OCI-M2 (cell line): ENCODE measurements around the gene IRF2BPL.

Source experiments
- DNase-seq: peaks from one replicate; lab custom pipeline; 2025; ENCODE audit not compliant: unreplicated experiment; lab: John Stamatoyannopoulos, UW

Gene IRF2BPL

DNA sequence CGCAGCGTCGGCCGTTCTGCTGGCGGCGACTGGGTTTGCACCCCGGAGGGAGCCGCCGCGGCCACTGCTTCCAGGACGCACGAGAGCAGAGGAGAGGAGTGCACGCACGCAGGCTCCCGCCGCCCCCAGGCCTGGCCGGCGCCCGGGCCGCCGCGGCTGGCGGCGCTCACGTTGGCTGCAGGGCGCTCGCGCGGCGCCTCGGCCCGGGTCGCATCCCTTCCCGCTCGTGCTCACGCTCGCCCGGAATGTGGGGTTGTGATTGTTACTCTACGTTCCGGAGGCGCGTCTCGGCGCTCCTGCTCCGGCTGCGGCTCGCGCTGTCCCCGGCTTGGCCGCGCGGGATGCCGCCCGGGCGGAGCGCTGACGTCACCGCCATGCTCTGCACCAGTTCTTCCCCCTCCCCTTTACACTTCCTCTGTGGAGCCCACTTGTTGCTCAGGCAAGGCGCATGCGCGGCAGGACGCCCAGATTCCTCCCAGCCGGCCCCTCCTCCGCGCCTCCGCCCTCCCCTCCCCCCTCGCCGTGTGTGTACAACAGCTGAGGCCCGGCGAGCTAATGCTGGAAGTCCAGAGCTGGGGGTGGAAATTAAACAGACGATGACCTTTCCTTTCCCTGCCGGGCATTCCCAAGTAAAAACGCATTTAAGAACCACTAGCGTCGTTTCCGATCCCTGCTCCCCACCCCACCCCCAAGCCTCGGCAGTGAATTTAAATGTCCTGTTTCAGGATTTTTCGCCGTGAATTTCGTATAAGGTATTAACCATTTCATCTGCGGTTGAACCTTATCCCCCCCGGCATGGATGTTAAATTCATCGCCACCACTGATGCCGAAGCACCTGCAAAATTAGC, at the start of gene IRF2BPL:
IRF2BPL (minus strand) TSS at position 325 of the 848 bp plus-strand sequence. CDS start 916 bp downstream, outside the sequence.
- DNase-seq: peak; percentile 73

DNA sequence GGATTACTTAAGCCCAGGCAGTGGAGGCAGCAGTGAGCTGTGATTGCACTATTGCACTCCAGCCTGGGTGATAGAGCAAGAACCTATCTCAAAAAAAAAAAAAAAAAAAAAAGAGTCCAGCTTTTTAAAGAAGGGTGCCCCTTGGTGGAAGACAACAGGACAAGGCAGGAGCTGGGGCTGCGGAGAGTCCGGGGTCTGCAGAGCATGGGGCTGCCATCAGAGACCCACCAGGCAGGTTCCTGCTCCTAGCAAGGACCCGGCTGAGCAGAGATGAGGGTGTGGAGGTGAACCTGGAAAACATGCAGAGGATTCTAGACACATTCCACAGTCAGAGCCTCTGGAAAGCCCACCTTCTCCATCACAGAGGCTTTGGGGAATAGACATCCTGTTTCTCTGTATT, 48.5 kb upstream of the IRF2BPL start:
- no peak for DNase-seq

DNA sequence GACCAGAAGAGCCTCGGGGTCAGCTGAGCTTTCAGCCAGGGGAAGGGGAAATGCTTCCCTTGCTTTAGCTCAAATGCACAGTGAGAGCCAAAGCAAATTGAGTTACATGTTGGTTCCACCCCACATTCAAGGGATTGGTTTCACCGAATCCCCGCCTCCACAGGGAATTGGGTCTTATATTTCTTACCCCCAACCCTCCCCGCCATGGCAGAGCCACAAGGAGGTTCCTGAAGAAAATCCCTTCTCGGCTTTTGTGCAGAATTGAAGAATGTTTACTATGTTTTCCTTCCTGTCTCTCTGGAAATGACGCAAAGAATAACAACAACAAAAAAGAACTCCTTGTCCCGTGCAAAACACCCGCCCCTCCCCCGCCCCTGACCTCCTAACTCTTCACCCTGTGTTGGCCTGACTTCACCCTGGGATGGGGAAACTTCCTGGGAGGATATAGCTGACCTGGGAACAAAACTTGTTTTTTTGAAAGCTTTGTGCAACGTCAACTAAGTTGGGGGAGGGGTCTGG, 47.7 kb upstream of the IRF2BPL start:
- DNase-seq: no peak

DNA sequence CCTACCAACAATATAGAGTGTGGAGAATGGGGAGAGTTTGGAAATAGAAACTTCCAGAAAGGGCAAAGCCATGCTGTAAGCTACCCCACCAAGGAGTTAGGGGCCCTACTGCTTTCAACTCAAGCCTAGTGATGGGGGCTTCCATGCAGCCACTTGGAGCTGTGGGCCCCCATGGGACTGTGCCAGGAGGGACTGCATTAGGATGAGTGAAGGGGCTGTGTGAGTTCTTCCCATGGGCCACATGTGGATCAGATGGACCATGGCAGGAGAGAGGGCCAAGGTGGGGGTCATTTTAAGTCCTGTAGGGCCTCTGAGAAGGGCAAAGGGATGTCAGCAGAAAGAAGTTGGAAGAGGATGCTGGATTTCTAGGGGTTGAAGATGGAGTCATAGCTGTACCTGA, 46.5 kb upstream of the IRF2BPL start:
- DNase-seq: no peak

DNA sequence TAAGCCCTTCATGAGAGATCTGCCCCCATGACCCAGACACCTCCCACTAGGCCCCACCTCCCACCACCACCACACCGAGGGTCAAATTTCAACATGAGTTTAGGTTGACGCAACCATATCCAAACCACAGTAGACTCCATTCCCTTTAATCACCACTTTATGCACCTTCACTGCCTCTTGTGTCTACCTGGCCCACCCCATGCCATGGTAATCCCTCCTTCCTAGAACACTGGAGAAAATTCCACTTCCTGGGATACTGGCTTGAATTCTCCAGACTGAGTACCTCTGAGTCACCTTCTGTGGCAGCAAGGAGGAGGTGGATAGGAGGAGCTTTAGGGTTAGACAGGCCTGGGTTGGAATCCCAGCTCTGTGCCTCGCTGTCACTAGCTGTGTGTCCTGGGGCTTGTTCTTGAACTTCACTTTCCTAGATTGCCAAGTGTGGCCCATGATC, 43.5 kb upstream of the IRF2BPL start:
- DNase-seq: no peak

DNA sequence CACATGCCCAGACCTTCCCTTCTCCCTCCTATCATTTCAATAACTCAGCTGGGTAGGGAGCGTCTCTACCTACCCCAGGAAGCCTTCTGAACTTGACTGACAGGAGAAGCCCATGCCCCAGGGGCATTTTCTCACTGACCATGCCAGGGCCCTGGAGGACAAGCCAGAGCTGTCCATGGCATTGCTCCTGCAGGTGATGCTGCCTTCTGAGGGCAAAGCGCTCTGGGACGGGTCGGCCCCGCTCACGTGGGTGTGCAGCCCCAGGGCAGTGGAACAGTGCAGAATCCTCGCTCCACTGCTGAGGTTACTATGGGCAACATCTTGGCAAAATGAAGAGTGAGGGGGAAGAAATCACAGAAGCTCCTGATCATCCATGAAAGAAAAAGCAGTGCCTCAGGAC, 41.0 kb upstream of the IRF2BPL start:
- DNase-seq: no peak

DNA sequence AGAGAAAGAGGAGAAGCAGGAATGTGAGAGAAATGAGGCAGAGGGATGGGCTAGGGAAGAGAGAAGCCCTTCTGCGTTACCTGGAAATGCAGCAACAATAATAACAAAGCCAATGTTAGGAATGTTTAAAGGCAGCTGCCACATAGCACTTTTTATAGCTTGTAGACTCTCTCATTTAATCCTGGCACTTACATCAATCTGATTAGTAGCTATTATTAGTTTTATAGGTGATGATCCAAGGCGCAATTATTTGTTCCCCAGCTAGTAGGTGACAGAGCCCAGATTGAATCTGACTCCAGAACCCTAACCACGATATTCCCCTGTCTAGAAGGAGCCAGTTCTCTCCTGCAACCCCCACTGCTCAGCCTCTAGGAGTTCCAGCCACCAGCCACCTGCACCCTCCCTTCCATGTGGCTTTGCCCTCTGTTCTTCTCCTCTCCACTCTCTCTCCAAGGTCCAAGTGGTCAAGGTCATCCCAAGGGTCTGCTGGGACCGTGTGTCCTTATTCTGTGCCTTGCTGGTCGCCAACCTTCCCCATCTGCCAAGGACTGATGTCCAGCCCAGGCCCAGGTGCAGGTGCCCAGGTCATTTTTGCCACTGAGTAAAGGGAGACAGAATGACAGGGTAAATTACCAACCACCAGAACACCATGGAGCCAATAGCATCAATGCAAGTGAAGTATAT, 40.2 kb upstream of the IRF2BPL start:
- DNase-seq: no peak

DNA sequence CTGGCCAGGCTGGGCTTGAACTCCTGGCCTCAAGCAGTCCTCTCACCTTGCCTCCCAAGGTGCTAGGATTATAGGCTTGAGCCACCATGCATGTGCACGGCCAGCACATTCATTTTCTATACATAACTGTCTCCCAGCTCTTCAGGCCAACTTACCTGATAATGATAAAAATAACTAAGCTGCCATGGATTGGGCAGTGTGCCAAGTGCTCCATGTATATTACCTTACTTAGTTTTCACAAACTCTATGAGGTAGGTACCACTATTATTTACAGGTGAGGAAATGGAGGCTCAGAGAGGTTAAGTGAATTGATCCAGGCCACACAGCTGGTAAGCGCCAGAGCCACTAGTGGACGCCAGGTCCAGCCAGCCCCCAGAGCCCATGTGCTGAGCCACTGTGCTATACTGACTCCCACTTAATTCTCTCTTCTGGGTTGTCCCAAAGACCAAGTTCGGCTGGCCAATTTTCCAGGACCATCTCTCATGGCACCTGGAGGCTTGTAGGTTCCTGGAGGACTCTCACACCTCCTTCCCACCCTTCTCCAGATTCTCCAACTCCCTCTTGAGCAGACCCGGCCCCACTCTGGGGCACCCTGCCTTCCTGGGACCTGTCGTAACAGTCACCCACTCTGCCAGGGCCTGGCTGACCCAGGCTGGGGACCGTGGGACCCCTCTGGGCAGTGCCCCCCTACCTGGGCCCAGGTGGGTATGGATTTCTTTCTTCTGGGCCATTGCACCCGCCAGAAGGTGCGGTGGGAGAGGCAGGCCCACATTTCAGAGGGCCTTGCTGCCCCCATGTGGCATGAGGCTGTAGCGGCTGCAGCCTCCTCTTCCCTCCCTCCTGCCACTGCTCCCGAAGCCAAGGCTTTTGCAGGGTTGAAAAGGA, 39.4 kb upstream of the IRF2BPL start:
- DNase-seq: no peak

DNA sequence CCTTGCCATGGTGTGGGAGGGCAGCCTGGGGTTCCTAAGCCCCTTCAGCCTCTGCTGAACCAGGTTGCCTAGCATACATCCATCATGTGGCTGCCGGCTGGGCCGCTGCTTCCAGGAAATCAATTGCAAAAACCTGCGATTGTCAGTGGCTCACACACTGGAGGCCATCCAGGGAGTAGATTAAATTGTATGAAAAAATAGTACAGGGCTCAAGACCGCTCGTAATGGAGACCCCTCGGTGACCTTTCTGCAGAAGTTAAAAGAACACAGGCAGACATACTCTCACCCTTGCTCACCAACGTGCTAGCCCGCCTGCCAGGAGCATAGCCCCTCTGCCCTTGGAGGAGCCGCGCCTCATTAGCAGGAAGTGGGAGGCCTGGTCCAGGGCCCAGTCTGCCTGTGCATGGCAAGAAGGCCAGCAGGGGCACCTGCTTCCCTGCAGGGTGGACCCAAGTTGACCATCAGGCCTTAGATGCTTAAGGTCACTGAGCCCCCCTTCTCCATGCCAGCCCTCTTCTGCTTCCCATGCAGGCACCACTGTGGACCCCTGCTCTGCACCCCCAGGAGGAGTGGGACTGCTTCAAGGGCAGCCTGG, 38.2 kb upstream of the IRF2BPL start:
- DNase-seq: no peak

DNA sequence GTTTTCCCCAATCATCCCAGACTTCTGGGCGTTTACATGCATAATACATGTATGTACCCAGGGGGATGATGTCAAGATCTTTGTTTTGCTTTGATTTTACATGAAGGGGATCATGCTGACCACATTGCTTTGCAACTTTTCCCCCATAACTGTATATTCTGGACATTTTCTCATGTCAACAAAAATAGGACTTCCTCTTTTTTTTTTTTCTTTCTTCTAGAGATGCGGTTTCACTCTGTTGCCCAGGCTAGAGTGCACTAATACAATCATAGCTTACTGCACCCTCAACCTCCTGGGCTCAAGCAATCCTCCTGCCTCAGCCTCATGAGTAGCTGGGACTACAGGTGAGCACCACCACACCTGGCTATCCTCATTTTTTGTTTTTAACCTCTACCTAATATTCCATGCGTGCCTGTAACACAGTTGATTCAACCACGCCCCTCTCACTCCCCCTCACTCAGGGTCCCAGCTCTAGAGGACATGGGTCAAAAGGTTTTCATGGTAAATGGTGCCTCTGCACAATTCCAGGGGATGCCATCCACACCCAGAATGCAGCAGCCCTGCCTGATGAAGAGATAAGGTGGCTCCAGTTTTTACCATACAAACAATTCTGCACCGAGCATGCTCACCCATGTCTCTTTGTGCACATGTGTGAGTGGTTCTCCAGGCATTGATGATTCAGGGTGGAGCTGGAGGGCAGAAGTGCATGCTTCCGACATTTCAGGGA, 37.5 kb upstream of the IRF2BPL start:
- DNase-seq: no peak

DNA sequence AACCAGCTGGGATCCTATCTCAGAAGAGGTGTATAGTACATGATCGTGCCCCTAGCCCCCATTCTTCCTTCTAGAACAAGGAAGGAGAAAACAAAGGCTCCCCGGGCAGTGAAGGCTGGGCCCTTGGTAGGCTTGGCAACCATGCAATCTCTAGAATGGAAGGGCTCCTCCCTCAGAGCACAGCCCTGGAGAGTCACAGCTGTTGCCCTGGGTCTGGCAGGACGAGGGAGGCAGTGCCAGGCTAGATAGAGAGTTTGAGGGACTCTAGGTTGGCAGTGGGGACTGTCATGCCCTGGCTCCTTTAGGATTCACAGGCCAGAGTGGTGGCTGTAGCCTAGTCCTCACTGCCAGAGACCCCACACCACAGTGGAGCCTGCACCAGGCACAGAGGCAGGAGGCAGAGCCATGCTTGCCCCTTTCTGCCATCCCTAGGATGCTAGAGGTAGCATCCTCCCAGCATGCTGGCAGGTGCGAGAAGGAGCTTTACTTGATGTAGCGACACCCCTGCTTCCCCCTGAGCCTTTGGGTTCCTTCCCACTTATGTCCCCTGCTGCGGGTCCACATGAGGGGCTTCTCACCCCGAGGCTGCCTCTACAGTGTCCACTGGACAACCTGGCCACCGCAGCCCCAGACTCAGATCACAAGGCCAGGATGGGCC, 36.1 kb upstream of the IRF2BPL start:
- no peak for DNase-seq

DNA sequence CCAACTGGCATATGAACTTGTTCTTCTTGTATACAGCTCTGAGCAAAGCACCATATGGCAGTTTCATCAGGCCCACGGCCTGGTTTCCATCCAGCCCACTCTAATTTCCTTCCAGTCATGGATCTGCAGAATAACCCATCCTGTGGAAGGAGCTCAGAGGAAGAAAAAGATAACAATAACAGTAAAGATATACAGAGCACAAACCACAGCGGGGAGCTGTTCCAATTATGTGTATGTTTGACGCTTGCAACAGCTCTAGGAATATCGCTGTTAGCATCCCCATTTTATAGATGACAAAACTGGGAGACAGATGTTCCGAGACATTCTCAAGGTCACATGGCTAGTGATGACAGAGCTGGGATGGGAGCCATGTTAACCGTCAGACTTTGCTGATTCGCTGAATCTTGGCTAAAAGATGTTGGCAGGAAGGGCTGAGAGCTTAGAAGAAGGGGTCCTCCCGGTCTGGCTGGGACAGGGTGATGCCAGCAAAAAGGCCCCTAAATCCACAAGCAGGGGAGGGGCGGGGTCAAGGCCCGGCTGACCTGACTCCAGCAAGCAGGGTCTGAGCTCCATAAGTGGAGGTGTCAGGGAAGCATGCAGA, 35.2 kb upstream of the IRF2BPL start:
- DNase-seq: no peak

DNA sequence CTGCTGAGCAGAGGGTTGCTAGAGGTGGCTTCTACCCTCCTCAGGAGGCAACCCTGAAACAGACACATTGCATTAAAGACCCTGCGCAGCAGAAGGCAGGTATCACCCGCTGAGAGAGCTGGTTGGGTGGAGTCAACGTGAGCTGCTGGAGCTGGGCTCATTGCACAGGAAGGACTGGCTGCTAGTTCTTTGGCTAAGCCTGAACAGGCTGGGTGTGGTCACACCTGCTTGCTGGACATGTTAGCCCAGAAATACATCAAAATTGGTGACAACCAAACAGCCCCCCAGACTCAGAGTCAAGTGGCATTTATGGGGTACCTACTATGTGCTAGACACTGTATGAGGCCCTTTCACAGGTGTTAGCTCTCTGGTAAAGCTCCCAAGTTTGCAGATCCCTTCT, 33.8 kb upstream of the IRF2BPL start:
- DNase-seq: no peak

DNA sequence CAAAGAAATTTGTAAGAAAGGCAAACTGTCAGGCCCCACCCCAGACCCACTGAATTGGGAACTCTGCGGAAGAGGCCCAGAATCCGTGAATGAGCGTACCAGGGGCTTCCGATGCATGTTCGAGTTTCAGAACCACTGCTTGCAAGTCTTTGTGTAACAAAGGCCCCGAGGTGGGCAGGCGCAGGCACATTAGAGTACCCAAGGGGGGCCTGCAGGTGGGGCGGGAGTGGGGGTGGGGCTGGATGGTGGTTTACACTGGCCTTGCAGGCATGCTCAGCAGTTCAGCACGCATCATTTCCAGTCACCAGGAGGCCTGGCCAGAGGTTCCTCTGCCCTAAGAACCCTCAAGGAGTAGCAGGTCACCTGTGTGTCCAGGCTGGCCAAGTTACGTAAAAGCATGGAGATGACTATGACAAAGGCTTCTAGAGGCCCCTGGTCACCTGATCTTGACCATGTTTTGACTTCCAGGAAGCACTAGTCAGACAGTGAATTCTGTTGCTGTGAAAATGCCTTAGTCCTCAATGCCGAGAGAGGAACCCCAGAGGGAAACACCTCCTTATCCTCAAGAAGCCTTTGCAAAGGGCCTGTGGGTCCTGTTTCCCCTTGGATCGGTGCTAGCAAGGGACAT, 33.2 kb upstream of the IRF2BPL start:
- DNase-seq: no peak

DNA sequence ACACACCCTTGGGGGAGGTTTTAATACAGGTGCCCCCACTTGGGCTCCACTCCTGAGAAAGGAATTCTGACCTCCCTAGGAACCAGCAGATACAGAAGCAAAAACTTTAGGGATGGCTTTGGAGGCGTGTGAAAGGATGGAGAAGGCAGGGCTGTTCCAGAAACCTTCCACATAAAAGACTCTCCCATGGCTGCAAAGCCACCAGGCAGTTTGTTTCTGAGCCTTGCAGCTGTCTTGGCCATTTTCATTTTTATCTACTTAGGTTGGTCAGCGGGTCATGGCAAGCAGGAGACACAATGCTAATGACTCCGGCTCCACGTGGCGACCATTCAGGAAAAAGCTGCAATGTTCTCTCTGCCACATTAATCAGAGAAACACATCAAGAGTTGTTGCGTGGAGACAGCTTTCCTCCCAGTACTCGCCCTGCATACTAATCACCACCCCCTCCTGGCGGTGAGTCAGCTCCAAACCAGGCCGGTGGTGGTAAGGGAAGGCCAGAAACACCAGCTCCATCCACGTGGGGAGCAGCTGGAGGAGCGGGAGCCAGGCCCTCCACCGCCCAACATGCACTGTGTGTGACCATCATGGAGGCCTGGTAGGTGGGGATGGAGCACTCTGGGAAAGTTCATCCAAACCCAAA, 30.9 kb upstream of the IRF2BPL start:
- no peak for DNase-seq

DNA sequence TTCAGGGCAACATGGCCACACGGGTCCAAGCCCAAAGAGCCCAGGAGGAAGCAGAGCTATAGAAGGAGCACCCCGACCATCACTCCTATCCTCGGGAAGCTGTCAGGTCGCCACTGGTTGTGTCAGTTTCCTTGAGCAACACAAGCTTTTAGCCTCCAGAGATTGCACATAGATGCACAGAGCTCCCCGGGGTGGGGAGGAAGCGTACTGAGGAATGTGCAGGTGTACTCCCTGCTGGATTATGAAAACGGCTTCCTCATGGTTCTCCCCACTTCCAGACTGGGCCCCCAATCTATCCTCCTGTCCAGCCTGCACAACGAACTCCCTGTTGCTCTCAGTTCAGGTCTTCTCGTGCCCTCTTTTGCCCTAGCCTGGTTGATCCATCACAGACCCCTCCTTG, 30.3 kb upstream of the IRF2BPL start:
- no peak for DNase-seq

DNA sequence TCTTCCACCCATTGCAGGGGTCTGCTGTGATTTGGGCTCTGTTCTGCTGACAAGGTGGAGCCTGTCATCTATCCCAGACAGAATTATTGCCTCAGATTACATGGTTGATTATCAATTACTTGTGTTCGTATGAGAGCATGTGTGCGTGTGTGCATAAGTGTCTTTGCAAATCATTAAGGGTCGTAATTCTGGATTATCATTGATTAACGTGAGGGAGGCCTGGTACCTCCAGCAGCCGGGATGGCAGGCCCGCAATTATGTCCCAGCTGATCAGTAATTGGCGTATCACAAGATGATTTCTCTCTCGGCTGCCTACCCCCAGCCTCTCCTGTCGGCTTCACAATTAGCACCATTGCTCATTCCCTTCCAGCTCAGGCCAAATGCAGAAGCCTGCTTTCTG, 29.6 kb upstream of the IRF2BPL start:
- DNase-seq: no peak

DNA sequence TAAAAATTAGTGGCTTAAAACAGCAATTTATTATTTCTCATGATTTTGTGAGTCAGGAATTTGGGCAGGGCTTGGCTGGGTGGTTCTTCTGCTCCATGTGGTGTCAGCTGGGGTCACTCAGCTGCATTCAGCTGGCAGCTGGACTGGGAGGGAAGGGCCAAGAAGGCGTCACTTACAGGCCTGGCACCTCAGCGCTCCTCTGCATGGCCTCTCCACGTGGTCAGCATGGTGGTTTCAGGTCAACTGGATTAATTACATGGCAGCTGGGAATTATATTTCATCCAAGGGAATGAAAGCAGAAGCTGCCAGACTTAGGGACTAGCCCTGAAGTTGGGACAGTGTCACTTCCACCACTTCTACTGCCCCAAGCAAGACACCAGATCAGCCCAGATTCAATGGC, 27.5 kb upstream of the IRF2BPL start:
- DNase-seq: no peak
